ENCODE measurements around the gene CRTC3. TPM values are rescaled to one million over a fixed set of nuclear protein-coding genes. Genes with fewer than 3 reads are reported as not detected.

CRTC3 gene
- total RNA-seq, 1 donor from 2014 or later = 21.4 TPM

- no peaks in the 10 kb centered on the region for H3K4me1 Mint-ChIP-seq (ENCODE audit: low read depth, unreplicated experiment)
- Histone ChIP-seq H3K4me2 (ENCODE audit: low read length) (no peak overlapping the region), H3K79me2 (ENCODE audit: insufficient read depth, low read length) (peaks cover 4% of the 10 kb centered on the region), H3K9ac (ENCODE audit: low read length) (no peak overlapping the region), H2AFZ (ENCODE audit: low read depth, low read length) (no peak overlapping the region), H3K4me3 (ENCODE audit: insufficient read depth, low read depth, low read length) (no peak overlapping the region), H4K20me1 (ENCODE audit: insufficient read depth, low read length) (peaks cover 45% of the 10 kb centered on the region), H3K4me1 (ENCODE audit: insufficient read depth, low read length) (no peaks in the 10 kb centered on the region), H3K27me3 (ENCODE audit: insufficient read depth, low read length) (no peaks in the 10 kb centered on the region), H3K36me3 (ENCODE audit: insufficient read depth, low read length) (no peaks in the 10 kb centered on the region), H3K27ac (ENCODE audit: low read depth, low read length) (no peak overlapping the region), H3K9me3 (ENCODE audit: insufficient read depth, low read depth, low read length) (no peaks in the 10 kb centered on the region)
- H3K27me3 Mint-ChIP-seq (ENCODE audit: low read depth, unreplicated experiment) = no peaks in the 10 kb centered on the region
- H3K36me3 Mint-ChIP-seq (ENCODE audit: low read depth, unreplicated experiment) = peaks cover 4% of the 10 kb centered on the region
- no peak overlapping the region for H3K4me3 Mint-ChIP-seq (ENCODE audit: unreplicated experiment)
- no peaks in the 10 kb centered on the region for H3K9me3 Mint-ChIP-seq (ENCODE audit: unreplicated experiment)
- TF ChIP-seq CTCF (IDR thresholded peaks at IDR 0.05; ENCODE audit: insufficient read depth, low read depth, low read length) (no peak), EZH2 (IDR thresholded peaks at IDR 0.05; ENCODE audit: insufficient read depth, low read length) (no peak)
- FAIRE-seq (no peak), DNase-seq (ENCODE audit: low read depth) (no peak)
- H3K27ac Mint-ChIP-seq (ENCODE audit: unreplicated experiment) = no peak overlapping the region
Measured at GRCh38 chr15:90583471-90584252, 53.9 kb downstream of the CRTC3 start.

- Mint-ChIP-seq H3K4me1 (ENCODE audit: low read depth, unreplicated experiment) (no peaks in the 10 kb centered on the region), H3K36me3 (ENCODE audit: low read depth, unreplicated experiment) (peaks cover 4% of the 10 kb centered on the region), H3K27ac (ENCODE audit: unreplicated experiment) (no peak overlapping the region), H3K27me3 (ENCODE audit: low read depth, unreplicated experiment) (no peaks in the 10 kb centered on the region), H3K9me3 (ENCODE audit: unreplicated experiment) (no peaks in the 10 kb centered on the region), H3K4me3 (ENCODE audit: unreplicated experiment) (no peak overlapping the region)
- Histone ChIP-seq H3K4me3 (ENCODE audit: insufficient read depth, low read depth, low read length) (no peak overlapping the region), H3K36me3 (ENCODE audit: insufficient read depth, low read length) (no peaks in the 10 kb centered on the region), H3K9me3 (ENCODE audit: insufficient read depth, low read depth, low read length) (no peaks in the 10 kb centered on the region), H3K27ac (ENCODE audit: low read depth, low read length) (no peak overlapping the region), H2AFZ (ENCODE audit: low read depth, low read length) (no peak overlapping the region), H3K9ac (ENCODE audit: low read length) (no peak overlapping the region), H3K4me2 (ENCODE audit: low read length) (no peak overlapping the region), H4K20me1 (ENCODE audit: insufficient read depth, low read length) (peaks cover 45% of the 10 kb centered on the region), H3K4me1 (ENCODE audit: insufficient read depth, low read length) (no peaks in the 10 kb centered on the region), H3K79me2 (ENCODE audit: insufficient read depth, low read length) (peaks cover 4% of the 10 kb centered on the region), H3K27me3 (ENCODE audit: insufficient read depth, low read length) (no peaks in the 10 kb centered on the region)
- TF ChIP-seq CTCF (IDR thresholded peaks at IDR 0.05; ENCODE audit: insufficient read depth, low read depth, low read length) (no peak), EZH2 (IDR thresholded peaks at IDR 0.05; ENCODE audit: insufficient read depth, low read length) (no peak)
- DNase-seq (ENCODE audit: low read depth) (no peak), FAIRE-seq (no peak)
Measured at GRCh38 chr15:90584841-90585240, 55.1 kb downstream of the CRTC3 start.

GRCh38 chr15:90585863-90586262 lies 56.1 kb downstream of the CRTC3 start:
- no peak overlapping the region for H3K27ac Mint-ChIP-seq (ENCODE audit: unreplicated experiment)
- Histone ChIP-seq H3K4me1 (ENCODE audit: insufficient read depth, low read length) (no peaks in the 10 kb centered on the region), H3K9ac (ENCODE audit: low read length) (no peak overlapping the region), H4K20me1 (ENCODE audit: insufficient read depth, low read length) (peaks cover 45% of the 10 kb centered on the region), H3K27me3 (ENCODE audit: insufficient read depth, low read length) (no peaks in the 10 kb centered on the region), H3K27ac (ENCODE audit: low read depth, low read length) (no peak overlapping the region), H3K4me2 (ENCODE audit: low read length) (no peak overlapping the region), H3K9me3 (ENCODE audit: insufficient read depth, low read depth, low read length) (no peaks in the 10 kb centered on the region), H3K79me2 (ENCODE audit: insufficient read depth, low read length) (peaks cover 4% of the 10 kb centered on the region), H3K4me3 (ENCODE audit: insufficient read depth, low read depth, low read length) (no peak overlapping the region), H3K36me3 (ENCODE audit: insufficient read depth, low read length) (no peaks in the 10 kb centered on the region), H2AFZ (ENCODE audit: low read depth, low read length) (no peak overlapping the region)
- no peak overlapping the region for H3K4me3 Mint-ChIP-seq (ENCODE audit: unreplicated experiment)
- H3K27me3 Mint-ChIP-seq (ENCODE audit: low read depth, unreplicated experiment) = no peaks in the 10 kb centered on the region
- peaks cover 4% of the 10 kb centered on the region for H3K36me3 Mint-ChIP-seq (ENCODE audit: low read depth, unreplicated experiment)
- no peaks in the 10 kb centered on the region for H3K4me1 Mint-ChIP-seq (ENCODE audit: low read depth, unreplicated experiment)
- no peaks in the 10 kb centered on the region for H3K9me3 Mint-ChIP-seq (ENCODE audit: unreplicated experiment)
- TF ChIP-seq CTCF (IDR thresholded peaks at IDR 0.05; ENCODE audit: insufficient read depth, low read depth, low read length) = no peak
- no peak for TF ChIP-seq EZH2 (IDR thresholded peaks at IDR 0.05; ENCODE audit: insufficient read depth, low read length)
- DNase-seq (ENCODE audit: low read depth) (peak; percentile 62), FAIRE-seq (no peak)
